Kidney epithelial cell (primary cell): Measurements from ENCODE around the gene ATG101. TPM values are rescaled to one million over a fixed set of nuclear protein-coding genes. Genes with fewer than 3 reads are reported as not detected.

Source experiments
- DNase-seq: peaks from one replicate; pipeline ENCODE4 v3.0.0-alpha.2; 2010; ENCODE audit warnings: low read depth
- H3K27me3 ChIP-seq: 2 replicates; pipeline ENCODE4 v1.6.0; 2011; ENCODE audit warnings: low read length; ENCODE audit not compliant: control insufficient read depth, insufficient read depth
- H3K36me3 ChIP-seq: 2 replicates; pipeline ENCODE4 v1.5.1; 2011; ENCODE audit warnings: low read length; ENCODE audit not compliant: control insufficient read depth, insufficient read depth
- H3K4me3 ChIP-seq: 2 replicates; pipeline ENCODE4 v1.5.1; 2011; ENCODE audit warnings: low read depth, mild to moderate bottlenecking, control low read depth, low read length
- CTCF ChIP-seq: IDR thresholded peaks from 2 replicates; pipeline ENCODE4 v1.5.1; 2011; ENCODE audit warnings: mild to moderate bottlenecking, moderate library complexity, low read length, control low read depth, inconsistent platforms; ENCODE audit not compliant: insufficient read depth, poor library complexity, severe bottlenecking
- total RNA-seq: library from RNA; depleted of rRNA; stranded (reverse); fragments of >200 nt; gene quantifications from 2 replicates; pipeline ENCODE4 v1.2.3, GENCODE V29; 2015

ATG101 gene
- total RNA-seq, 1 donor from 2014 or later = 83.1 TPM

GRCh38 chr12:52079576-52080402 lies 10.0 kb downstream of the ATG101 start, which contains the start of gene SMIM41:
Gene SMIM41, plus strand, starts transcription at chr12:52079704. Its CDS starts 76 bp downstream, at chr12:52079780.
- Histone ChIP-seq H3K4me3 (no peak within 1 kb of the TSS), H3K36me3 (peaks cover 3% of the 10 kb centered on the region), H3K27me3 (no peaks in the 10 kb centered on the region)
- DNase-seq = no peak
- TF ChIP-seq CTCF = no peak

- no peak for TF ChIP-seq CTCF
- no peak for DNase-seq
- Histone ChIP-seq H3K4me3 (no peak overlapping the region), H3K36me3 (peaks cover 3% of the 10 kb centered on the region), H3K27me3 (no peaks in the 10 kb centered on the region)
Measured at GRCh38 chr12:52080403-52081251, 10.8 kb downstream of the ATG101 start.

- H3K36me3 ChIP-seq = peaks cover 2% of the 10 kb centered on the region
- peaks cover 6% of the 10 kb centered on the region for H3K27me3 ChIP-seq
- H3K4me3 ChIP-seq = no peak overlapping the region
- no peak for TF ChIP-seq CTCF
- no peak for DNase-seq
Measured at GRCh38 chr12:52081263-52081733, 11.5 kb downstream of the ATG101 start.

- no peak for DNase-seq
- TF ChIP-seq CTCF = no peak
- Histone ChIP-seq H3K36me3 (no peaks in the 10 kb centered on the region), H3K27me3 (peaks cover 14% of the 10 kb centered on the region), H3K4me3 (no peak overlapping the region)
Measured at GRCh38 chr12:52082026-52082668, 12.4 kb downstream of the ATG101 start.

- Histone ChIP-seq H3K36me3 (no peaks in the 10 kb centered on the region), H3K27me3 (peaks cover 19% of the 10 kb centered on the region), H3K4me3 (no peak overlapping the region)
- TF ChIP-seq CTCF = no peak
- DNase-seq = no peak
Measured at GRCh38 chr12:52082669-52082987, 12.8 kb downstream of the ATG101 start.
